Ovary (tissue), 9 donors: ENCODE measurements around the gene RSF1. TPM values are rescaled to one million over a fixed set of nuclear protein-coding genes. Genes with fewer than 3 reads are reported as not detected.

Source experiments
- DNase-seq, 5 donors: peaks; one replicate each; pipeline ENCODE4 v3.0.0-alpha.2; 2019 to 2020
- H3K27ac ChIP-seq, 2 donors: fragments of 200-600 bp; one replicate each; pipeline versions ENCODE4 v1.5.1 to v1.8.0; 2019 to 2022
- H3K27me3 ChIP-seq: fragments of 200-600 bp; one replicate; pipeline ENCODE4 v1.8.0; 2022
- H3K36me3 ChIP-seq: fragments of 200-600 bp; sonication (generic); one replicate; pipeline ENCODE4 v1.5.1; 2019
- H3K4me1 ChIP-seq: one replicate; pipeline ENCODE4 v1.8.1; 2013; ENCODE audit warnings: mild to moderate bottlenecking, moderate library complexity; ENCODE audit not compliant: insufficient read depth
- H3K4me3 ChIP-seq: fragments of 200-600 bp; sonication (generic); one replicate; pipeline ENCODE4 v1.5.1; 2017
- H3K9me3 ChIP-seq, 2 donors: fragments of 200-600 bp in 1 of 2; sonication (generic) in 1 of 2; one replicate each; pipeline versions ENCODE4 v1.5.1 to v1.8.1; 2013 to 2019; ENCODE audit warnings: mild to moderate bottlenecking in 1 of 2, moderate library complexity in 1 of 2
- CTCF ChIP-seq, 3 donors: fragments of 450-650 bp in 2 of 3; fragments of 200-600 bp in 1 of 3; IDR thresholded peaks; one replicate each; pipeline versions ENCODE4 v1.5.1 to v1.8.0; 2016 to 2022; ENCODE audit warnings: antibody characterized with exemption in 3 of 3, mild to moderate bottlenecking in 1 of 3
- EP300 ChIP-seq: sonication (generic); formaldehyde crosslinking; IDR thresholded peaks from one replicate; pipeline ENCODE4 v1.6.1; 2017; ENCODE audit warnings: antibody characterized with exemption
- POLR2A ChIP-seq: fragments of 450-650 bp; IDR thresholded peaks from one replicate; pipeline ENCODE4 v1.6.1; 2017; ENCODE audit warnings: antibody characterized with exemption, mild to moderate bottlenecking, moderate library complexity
- WGBS, 3 donors: extraction: QIAGEN DNeasy Blood & Tissue Kit in 1 of 3; methylation state at CpG; one replicate each; pipeline versions ENCODE4 v1.1.5 to v1.1.7; 2013 to 2017; 5-methylcytosine and 5-hydroxymethylcytosine counted together
- intact Hi-C, 4 donors: fragments of 100-400 bp; cut with DNase I; formaldehyde crosslinking; loops; one replicate each; pipeline versions ENCODE4 v1.11.0 to v1.15.1; 2022 to 2023
- polyA plus RNA-seq, 2 donors: library from polyadenylated mRNA; stranded (reverse); fragments of 200-250 nt in 1 of 2; fragments of 350-450 nt in 1 of 2; fragmentation: Illumina TruSeq in 1 of 2; extraction: RNeasy Lipid Tissue Mini Kit (QIAGEN cat#74804) in 1 of 2; gene quantifications; one replicate each; pipeline ENCODE4 v1.2.3, GENCODE V29; 2013 to 2014
- total RNA-seq, 7 donors: library from RNA; depleted of rRNA in 2 of 7; stranded (reverse); fragments of >200 nt in 2 of 7; fragmentation: NEBNext Ultra II Directional in 3 of 7; extraction: Animal tissue kit (Norgen Biotek cat#: 25700) in 3 of 7; gene quantifications; one replicate each; pipeline versions ENCODE4 v1.1.0 to v1.2.4, GENCODE V29; 2016 to 2023
- donor health status: DM: no; HTN: no; CAD: no; lungs with moderate emphysema.
- donor health status: DM: no; HTN: no; CAD: no.
- donor health status: Bipolar disorder and iron deficiency.
- donor health status: DM: yes; HTN: yes; CAD: no.
- donor health status: DM: no; HTN: no; CAD: no.
- donor health status: DM: yes; HTN: yes; CAD: no.

RSF1 gene
- total and polyA plus RNA-seq, 9 donors, result 14.8 to 89.2 (median 76.4) TPM

GRCh38 chr11:77660947-77661346 is 159.6 kb downstream of the RSF1 start:
- no peak for DNase-seq
- no peaks in the 10 kb centered on the region for H3K9me3 ChIP-seq
- no peak overlapping the region for H3K27ac ChIP-seq
- H3K4me3 ChIP-seq, result no peak overlapping the region
- intact Hi-C loops, result no loop called here
- H3K4me1 ChIP-seq, result no peaks in the 10 kb centered on the region
- H3K36me3 ChIP-seq, result no peaks in the 10 kb centered on the region
- TF ChIP-seq EP300 (no peak), CTCF (IDR thresholded peaks at IDR 0.05) (no peak), POLR2A (no peak)
- no peaks in the 10 kb centered on the region for H3K27me3 ChIP-seq
- WGBS, 3 donors, result 90 to 94% (median 94%) methylated on average over 1 of the region's 1 CpG

GRCh38 chr11:77658213-77659013 is 162.1 kb downstream of the RSF1 start:
- Histone ChIP-seq H3K27me3 (no peaks in the 10 kb centered on the region), H3K9me3 (no peaks in the 10 kb centered on the region), H3K4me3 (no peak overlapping the region), H3K27ac (no peak overlapping the region), H3K4me1 (no peaks in the 10 kb centered on the region), H3K36me3 (no peaks in the 10 kb centered on the region)
- intact Hi-C loops, result no loop called here
- DNase-seq, result no peak
- WGBS, 3 donors, result 13 to 40% (median 17%) methylated on average over 4 of the region's 4 CpGs
- TF ChIP-seq EP300, result no peak

- TF ChIP-seq POLR2A (no peak), EP300 (no peak), CTCF (IDR thresholded peaks at IDR 0.05) (no peak)
- Histone ChIP-seq H3K4me3 (no peak overlapping the region), H3K9me3 (no peaks in the 10 kb centered on the region), H3K27ac (no peak overlapping the region), H3K4me1 (no peaks in the 10 kb centered on the region), H3K27me3 (no peaks in the 10 kb centered on the region), H3K36me3 (no peaks in the 10 kb centered on the region)
- intact Hi-C loops, result no loop called here
- no peak for DNase-seq
- WGBS, 3 donors, result 76 to 88% (median 86%) methylated on average over 7 of the region's 7 CpGs
These were observed 164.2 kb downstream of the RSF1 start for GRCh38 chr11:77656362-77656761.

- intact Hi-C loops, result no loop called here
These were observed 165.6 kb downstream of the RSF1 start for GRCh38 chr11:77654770-77655434.

More at GRCh38 chr11:77654770-77655434, 165.6 kb downstream of the RSF1 start:
- Histone ChIP-seq H3K4me3 (no peak overlapping the region), H3K9me3 (no peaks in the 10 kb centered on the region), H3K36me3 (no peaks in the 10 kb centered on the region), H3K4me1 (no peaks in the 10 kb centered on the region), H3K27me3 (no peaks in the 10 kb centered on the region), H3K27ac (no peak overlapping the region)
- WGBS, 3 donors, result 68 to 72% (median 68%) methylated on average over 4 of the region's 4 CpGs
- no peak for DNase-seq
- TF ChIP-seq EP300, result no peak
- no peak for TF ChIP-seq POLR2A
- TF ChIP-seq CTCF (IDR thresholded peaks at IDR 0.05), result no peak
